Ramos (cell line): ENCODE measurements around the gene ANKRD18A.

Experiments
- in situ Hi-C: fragments of 300-500 bp; cut with MboI; formaldehyde crosslinking; loops from one replicate; pipeline ENCODE4 v1.14.3; 2022; ENCODE audit warnings: low sequenced_read_pairs; ENCODE audit not compliant: unreplicated experiment

The ANKRD18A gene

DNA sequence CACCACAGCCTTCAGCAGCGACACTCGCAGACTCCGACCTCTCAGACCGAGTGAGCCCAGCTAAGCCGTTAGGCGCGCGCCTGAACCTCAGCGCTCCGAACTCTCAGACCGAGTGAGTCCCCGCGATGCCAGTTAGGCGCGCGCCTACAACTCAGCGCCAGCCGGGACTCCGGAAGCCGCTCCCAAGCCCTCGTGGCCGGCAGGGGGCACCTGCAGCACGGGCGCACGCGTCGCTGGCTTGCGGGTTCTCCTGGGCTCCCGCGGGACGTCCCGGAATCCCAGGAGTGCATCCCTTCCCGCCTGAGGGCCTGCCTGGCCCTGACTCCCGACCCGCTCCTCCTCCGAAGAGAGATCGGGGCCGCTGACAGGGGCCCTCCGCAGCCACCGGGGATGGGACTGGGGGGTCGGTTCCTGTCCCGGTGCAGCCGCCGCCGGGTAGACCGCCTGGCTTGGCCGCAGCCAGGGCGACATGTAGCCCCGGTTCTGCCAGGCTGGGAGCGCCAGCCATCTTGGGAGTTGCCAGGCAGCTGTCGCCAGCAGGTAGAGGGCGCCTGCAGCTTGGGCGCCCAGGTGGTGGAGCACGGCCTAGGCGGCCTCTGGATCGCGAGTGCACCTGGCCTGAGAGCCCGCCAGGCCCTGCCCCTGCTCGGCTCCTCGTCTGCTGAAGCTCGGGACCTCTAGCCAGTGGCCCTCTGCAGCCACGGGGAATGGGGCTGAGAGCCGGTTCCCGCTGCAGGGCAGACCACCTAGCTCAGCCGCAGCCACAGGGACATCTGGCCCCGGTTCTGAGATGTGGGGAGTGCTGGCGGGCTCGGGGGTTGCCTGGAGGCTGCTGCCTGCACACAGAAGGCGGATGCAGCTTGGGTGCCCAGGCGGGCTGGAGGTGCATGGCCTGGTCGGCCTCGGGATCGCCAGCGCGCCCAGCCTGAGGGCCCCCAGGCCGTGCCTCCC is at the start of gene ANKRD18A:
Gene ANKRD18A (minus strand): TSS at position 114 of the 951 bp plus-strand sequence. CDS start 311 bp downstream, outside the sequence.
- in situ Hi-C loops = no loop called here

DNA sequence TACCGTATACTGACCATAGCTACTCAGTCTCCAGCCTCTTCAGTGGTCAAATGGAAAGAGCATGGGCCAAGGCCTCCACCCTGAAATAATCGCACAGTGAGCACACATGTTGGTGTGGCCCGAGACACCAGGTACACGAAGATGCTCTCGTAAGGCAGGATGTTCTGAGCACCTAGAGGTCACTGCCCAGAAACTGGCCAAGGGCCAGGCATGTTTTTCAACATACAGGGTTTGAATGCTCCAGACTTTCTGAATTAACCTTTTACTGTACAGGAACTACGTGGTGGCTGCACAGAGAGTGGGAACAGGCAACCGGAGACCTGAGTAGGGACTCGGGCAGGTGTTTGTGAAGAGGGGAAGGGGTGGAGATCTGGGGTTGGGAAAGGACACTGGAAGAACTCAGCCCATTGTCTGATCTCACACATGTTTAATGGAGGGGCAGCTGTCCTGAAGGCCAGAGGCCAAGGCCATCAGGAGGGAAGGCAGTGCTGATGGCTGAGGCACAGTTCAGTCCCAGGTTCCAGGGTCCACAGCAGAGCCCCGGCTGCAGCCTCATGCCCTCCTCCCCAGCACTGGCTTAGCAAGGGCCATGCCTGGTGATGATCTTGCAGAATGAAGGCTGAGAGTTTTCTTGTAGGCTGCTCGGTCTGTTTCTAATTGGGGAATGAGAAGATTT is 48.5 kb upstream of the ANKRD18A start:
- in situ Hi-C loops = no loop called here

DNA sequence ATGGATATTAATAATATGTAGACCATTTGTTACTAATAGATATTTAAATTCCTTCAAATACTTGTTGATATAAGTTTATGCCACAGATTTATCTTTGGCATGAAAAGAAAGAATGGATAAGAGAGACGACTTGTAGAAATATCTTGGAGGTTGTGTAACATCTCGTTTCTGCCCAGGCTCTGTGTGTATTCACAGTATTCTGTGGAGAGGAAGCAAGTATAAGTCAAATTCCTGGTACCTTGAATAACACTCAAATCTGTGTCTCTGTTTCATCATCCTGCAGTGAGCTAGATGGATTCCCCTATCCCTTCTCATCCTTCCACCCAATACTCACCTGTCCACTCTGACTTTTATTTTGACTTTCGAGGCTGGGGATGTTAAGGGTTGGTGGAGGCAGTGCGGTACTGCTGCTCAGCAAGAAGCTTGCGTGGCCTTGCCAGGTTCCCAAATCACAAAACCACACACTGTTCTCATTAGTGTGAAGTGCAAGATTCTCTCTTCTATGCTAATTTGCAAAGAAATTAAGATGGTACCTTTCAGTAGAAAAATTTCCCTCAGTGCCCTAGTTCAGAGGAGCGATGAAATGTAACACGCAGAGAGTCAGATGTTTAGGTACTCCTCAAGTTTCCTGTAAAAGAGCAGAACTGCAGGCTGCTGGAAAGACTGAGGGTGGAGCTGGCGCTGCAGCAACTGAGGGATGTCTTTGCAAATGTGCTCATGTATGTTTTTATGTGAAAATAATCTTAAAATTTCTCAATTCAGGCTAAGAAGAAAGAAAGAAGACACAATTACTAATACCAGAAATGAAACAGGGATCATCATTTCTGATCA is 42.6 kb upstream of the ANKRD18A start:
- in situ Hi-C loops = no loop called here

DNA sequence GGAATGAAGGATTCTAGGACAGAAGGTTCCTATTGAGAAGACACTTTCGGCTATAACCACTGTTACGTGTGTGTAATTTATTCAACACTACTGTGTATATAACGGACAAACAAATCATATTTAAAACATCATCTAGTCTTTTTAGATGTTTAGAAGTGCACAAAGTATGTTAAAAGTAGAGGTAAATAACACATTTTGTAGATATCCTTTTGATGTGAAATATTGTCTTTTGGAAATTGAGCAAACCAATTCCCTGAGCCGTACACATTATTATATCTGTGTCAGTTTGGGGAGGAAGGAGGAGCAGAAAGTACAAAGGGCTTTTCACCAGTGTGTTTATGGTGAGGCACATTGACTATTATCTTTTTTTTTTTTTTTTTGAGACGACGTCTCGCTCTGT is 39.1 kb upstream of the ANKRD18A start:
- in situ Hi-C loops = no loop called here

DNA sequence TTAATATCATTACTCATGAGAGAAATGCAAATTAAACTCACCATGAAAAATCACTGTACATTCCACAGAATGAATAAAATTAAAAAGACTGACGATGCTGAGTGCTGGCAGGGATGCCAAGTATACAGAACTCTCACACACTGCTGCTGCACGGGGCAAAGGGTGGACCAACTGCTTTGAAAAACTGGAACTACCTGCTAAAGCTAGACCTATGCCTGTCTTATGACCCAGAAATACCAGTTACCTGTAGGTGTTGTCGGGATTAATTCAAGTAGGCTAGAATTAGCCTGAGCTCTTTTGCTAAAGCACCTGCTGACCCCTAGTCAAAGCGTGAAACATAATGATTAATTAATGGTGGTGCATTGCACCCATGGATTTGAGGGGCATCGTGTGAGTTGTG is 36.5 kb upstream of the ANKRD18A start:
- in situ Hi-C loops = no loop called here

DNA sequence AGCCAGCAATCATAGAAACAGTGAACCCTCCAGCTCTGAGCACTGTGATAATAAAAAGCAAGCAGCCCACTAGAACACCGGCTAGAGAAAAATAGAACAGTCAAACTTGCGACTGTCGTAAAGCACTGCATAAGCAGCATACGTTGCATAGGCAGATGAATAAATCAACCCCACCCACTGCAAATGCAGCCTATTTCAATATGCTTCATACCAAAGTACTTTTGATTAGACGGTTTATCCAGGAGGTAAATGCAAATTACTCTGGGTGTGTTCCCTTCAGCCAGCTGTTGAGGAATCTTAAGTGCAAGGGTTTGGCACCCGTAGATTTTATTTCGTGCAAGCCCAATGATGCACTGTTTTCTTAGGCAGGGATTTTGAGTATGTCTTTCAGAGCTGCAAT is 32.1 kb upstream of the ANKRD18A start:
- in situ Hi-C loops = no loop called here

DNA sequence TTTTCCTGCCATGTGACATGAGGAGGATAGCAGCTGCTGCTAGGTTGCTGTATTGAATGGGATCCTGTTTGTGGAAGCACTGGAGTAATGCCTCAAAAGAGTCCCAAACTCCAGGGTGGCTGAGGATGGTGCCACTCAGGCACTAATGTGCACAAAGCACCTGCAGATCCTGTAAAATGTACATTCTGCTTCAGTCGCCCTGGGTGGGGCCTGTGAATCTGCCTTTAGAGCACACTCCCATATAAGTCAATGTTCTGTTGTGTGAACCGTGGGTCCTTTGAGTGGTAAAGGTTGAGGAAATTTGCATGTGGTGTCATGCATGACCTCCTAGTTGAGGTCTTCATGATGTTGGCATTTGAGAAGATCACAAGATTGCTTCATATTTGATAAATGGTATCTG is 31.6 kb upstream of the ANKRD18A start:
- in situ Hi-C loops = no loop called here

DNA sequence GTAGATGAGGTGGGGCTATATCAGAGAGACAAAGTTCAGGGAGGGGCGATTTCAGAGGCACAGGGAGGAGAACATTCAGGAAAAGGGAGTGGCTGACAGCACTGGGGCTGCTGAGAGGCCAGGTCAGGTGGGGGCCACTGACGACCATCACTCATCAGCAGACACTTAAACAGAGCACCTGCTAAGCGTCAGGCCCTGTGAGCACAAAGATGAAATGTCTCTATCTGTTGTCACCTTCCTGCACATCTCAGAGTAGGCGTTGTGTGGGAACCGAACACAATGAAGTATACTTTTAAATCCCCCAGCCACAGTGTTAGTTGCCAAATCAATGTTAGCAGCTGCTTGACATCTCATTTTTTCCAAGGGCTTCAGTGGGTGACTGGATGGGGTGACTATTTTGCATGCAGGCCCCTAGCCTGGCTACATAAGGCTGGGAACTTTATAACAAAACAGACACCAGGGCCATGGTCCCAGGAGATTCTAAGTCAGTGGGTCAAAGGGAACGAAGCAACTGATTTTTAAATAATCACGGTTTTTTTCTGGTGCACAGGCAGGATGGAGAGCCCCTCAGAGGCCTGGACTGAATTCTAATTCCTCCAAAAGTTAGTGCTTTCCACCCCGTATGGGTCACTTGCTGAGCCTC is 31.1 kb upstream of the ANKRD18A start:
- in situ Hi-C loops = no loop called here

DNA sequence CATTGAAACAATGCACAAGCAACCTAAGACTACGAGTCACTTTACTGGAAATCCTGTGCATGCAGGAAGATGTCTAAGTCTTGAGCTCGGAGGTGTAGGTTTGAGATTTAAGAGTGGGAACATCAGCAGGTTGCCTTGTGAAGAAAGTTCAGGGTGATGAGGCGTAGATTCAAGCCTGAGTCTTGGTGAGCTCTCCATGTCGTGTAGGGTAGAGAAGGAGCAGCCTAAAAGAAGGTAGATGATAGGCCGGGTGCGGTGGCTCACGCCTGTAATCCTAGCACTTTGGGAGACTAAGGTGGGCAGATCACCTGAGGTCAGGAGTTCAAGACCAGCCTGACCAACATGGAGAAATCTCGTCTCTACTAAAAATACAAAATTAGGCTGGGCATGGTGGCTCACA is 30.2 kb upstream of the ANKRD18A start:
- in situ Hi-C loops = no loop called here

DNA sequence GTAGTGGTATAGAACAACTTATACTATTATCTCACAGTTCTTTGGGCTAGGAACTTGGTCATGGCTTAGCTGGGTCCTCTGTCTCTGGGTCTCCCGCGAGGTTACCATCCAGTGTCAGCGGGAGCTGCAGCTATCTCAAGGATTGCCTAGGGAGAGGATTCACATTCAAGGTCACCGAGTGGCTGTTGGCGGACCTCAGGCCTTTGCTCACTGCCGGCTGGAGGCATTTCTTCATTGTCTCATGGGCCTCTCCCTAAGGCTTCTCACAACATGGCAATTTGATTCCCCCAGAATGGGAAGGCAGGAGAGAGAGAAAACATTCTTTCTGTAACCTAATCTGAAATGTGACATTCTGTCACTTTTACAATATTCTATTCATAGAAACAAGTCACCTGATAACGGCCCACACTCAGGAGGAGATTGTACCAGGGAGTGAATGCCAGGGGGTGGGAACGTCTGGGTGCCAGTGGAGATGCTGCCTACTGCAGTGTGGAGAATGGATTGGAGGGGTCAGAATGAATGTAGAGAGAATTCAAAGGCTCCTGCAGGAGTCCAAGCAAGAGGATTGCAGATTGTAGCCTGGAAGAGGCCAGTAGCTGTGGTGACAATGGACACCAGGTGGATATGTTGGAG is 29.5 kb upstream of the ANKRD18A start:
- in situ Hi-C loops = no loop called here

DNA sequence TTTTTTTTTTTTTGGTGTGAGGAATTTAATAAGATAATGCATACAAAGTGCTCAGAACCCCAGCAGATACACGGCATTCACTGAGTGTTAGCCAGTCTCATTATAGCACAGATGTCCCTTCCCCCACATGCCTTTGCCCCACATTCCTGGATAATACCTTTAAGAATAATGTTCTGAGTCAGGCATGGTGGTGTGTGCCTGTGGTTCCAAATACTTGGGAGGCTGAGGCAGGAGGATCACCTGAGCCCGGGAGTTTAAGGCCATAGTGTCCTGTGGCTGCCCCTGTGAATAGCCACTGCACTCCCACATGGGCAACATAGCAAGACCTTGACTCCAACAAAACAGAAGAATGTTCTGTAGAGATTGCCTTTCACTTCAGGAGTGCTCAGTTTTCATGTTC is 24.2 kb upstream of the ANKRD18A start:
- in situ Hi-C loops = no loop called here

DNA sequence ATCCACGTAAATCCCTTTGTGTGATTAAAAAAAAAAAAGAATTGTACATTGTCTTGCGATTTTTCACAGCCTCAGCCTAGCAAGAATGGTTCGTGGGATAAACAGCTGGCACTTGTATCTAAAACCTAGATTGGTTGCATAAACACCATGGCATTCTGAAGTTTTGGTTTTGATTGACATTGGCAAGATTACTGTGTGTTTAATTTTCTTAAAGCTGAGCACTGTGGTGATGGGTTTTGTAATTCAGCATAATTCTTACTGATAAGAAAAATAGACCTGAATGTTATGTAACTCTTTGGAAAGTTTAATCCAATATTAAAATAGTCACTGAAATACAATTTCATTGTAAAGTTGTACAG is 23.4 kb upstream of the ANKRD18A start:
- in situ Hi-C loops = no loop called here

DNA sequence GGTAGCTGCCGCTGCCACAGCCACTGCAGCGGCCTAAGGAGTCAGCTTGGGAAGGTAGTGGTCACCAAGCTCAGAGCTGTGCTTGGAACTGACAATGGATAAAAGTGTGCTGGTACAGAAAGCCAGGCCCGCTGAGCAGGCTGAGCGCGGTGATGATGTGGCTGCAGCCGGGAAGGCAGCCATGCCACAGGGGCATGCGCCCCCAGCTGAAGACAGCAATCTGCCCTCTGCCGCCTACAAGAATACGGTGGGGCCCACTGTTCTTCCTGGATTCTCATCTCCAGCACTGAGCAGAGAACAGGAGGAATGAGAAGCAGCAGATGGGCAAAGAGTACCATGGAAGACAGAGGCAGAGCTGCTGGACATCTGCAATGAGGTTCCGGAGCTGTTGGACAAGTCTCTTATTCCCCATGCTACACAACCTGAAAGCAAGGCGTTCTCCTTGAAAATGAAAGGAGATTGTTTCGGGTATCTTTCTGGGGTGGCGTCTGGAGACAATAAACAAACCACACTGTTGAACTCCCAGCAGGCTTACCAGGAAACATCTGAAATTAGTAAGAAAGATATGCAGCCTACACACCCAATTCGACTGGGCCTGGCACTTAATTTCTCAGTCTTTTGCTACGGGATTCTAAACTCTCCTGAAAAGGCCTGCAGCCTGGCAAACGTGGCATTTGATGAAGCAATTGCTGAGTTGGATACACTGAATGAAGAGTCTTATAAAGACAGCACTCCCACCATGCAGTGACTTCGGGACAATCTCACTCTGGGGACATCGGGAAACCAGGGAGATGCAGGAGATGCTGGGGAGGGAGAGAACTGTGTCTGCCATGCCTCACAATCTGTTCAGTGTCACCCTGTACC is 22.8 kb upstream of the ANKRD18A start:
- in situ Hi-C loops = no loop called here

DNA sequence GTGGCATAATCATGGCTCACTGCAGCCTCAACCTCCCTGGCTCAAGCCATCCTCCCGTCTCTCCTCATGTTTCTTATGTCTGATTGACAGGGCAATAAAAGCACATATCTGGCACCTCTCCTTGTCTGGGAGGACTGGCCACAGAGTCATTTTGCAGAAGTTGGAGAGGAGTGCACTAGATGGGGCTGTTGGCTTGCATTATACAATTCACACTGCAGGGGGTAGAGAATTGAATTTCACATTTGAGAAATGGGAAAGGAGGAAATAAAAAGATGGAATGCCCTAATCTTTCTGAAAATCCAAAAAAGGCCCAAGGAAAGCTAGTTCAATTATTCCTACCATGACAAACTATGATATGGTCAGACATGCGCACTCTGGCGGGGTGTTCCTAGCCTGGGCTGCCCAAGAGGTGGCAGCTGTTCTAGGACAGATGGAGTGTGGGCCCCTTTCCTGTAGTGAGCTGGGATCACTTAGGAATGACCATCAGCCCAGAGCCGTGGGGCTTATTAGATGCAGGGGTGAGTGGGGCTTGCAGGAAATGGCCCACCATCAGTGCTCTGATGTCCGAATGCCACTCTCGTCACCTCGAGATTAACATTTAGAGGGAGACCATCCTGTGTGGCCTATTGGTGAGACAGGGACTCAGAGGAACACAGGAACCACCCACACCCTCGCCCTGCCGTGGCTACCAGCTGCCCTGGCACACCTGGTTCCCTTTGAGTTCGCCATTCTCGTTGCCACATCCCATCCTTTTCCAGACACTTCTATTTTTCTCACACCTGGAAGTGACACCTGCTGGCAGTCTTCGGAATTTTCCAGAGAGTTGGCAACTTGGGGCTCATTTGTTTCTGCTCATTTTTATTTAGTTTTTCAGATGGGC is 21.8 kb upstream of the ANKRD18A start:
- in situ Hi-C loops = no loop called here

DNA sequence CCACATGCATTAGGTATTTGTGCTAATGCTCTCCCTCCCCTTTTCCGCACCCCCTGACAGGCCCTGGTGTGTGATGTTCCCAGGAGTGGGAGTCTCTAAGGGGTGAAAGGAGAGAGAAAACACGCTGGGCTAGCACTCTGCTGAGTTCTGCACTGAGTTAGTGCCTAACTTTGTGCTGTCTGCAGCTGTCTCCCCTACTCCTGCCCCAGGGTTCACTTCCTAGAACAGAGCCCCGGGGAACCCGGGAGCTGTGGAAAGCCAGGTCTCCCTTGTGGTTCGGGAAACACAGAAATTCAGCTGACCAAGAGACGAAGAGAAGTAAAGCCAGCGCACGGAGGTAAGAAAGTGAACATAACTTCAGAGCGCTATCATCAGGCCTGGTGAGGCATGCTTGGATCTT is 20.7 kb upstream of the ANKRD18A start:
- in situ Hi-C loops = no loop called here

DNA sequence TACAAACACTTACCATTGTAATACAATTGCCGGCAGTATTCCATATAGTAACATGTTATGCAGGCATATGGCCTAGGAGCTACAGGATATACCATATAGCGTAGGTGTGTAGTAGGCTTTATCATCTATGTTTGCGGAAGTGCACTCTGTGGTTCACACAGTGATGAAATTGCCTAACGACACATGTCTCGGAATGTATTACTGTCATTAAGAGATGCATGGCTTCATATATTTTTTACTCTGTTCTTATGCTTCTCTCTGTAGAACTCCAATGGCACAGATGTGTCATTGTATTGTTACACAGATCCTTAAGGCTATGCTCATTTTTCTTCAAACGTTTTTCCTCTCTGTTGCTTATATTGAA is 19.2 kb upstream of the ANKRD18A start:
- in situ Hi-C loops = no loop called here

DNA sequence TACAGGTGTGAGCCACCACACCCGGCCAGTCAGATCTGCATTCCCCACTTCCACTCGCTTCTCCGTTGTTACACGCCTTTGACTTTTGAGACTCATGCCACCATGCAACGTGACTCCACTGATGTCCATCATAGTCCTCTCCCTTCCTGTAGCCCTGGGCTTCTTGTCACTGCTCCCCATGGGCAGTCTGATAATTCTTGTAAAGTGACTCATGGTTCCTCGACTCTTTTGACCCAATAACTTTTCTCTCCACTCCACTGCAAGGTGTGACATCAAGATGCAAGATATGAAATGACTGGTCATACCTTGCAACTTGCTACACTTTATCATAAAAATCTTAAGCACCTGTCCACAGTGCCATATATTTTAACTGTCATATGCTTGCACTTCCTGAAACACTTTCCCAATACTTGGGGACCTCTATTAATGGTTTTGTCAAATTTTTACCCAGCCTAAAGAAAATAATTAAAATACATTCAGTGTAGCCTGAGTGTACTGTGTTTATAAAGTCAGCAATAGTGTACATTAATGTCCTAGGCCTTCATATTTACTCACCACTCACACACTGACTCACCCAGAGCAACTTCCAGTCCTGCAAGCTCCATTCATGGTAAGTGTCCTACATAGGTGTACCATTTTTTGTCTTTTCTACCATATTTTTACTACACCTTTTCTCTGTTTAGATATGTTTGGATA is 18.6 kb upstream of the ANKRD18A start:
- in situ Hi-C loops = no loop called here
